ENCODE measurements around the gene ZYG11B. TPM values are rescaled to one million over a fixed set of nuclear protein-coding genes. Genes with fewer than 3 reads are reported as not detected.

ZYG11B gene
- total RNA-seq, 1 experiment from 2014 or later, result 20.6 TPM

GRCh38 chr1:52834798-52835197 is 108.5 kb downstream of the ZYG11B start:
- Mint-ChIP-seq H3K27me3 (ENCODE audit: low read depth) (no peaks in the 10 kb centered on the region; the same call in 1 of the 2 replicates), H3K4me1 (peaks cover 24 to 35% of the 10 kb centered on the region in 2 experiments), H3K36me3 (ENCODE audit: insufficient read depth in 1 of 3, low read depth in 3 of 3) (no peaks in the 10 kb centered on the region), H3K27ac (peak overlapping the region; percentile 16 to 42 (median 25); a peak in 2 of 7 replicates), H3K9me3 (no peaks in the 10 kb centered on the region), H3K4me3 (no peak overlapping the region)
- Histone ChIP-seq H3T11ph (ENCODE audit: low read length) (no peak overlapping the region), H3K9ac (ENCODE audit: extremely low read depth, insufficient read length, low read length) (no peak overlapping the region), H4K20me1 (ENCODE audit: control insufficient read depth, insufficient read depth, insufficient read length) (no peaks in the 10 kb centered on the region), H2BK15ac (ENCODE audit: low read depth, low read length) (no peak overlapping the region), H3K18ac (ENCODE audit: insufficient read length, low read depth, low read length) (no peak overlapping the region), H3K4me2 (ENCODE audit: insufficient read depth, insufficient read length, low read length) (no peak overlapping the region), H3K79me2 (ENCODE audit: insufficient read depth, low read length) (no peaks in the 10 kb centered on the region), H3K4ac (ENCODE audit: low read depth, low read length) (no peak overlapping the region), H2BK12ac (ENCODE audit: insufficient read length, low read depth, low read length) (no peak overlapping the region), H2BK120ac (ENCODE audit: low read depth, low read length, poor library complexity, severe bottlenecking) (no peak overlapping the region), H4K5ac (ENCODE audit: insufficient read length, low read depth, low read length) (no peak overlapping the region), H4K8ac (replicated peaks; ENCODE audit: insufficient read length, low read depth, low read length) (no peak overlapping the region), H3K27me3 (ENCODE audit: insufficient read depth, low read length) (no peaks in the 10 kb centered on the region), H3K27ac (ENCODE audit: insufficient read length, low read depth, low read length) (no peak overlapping the region), H2BK5ac (ENCODE audit: insufficient read length, low read length) (no peak overlapping the region), H4K91ac (ENCODE audit: insufficient read length, low read depth, low read length) (no peak overlapping the region), H2BK20ac (ENCODE audit: low read depth, low read length, poor library complexity, severe bottlenecking) (peak overlapping the region; percentile 27), H3K79me1 (ENCODE audit: insufficient read depth, low read depth, low read length, poor library complexity, severe bottlenecking) (no peaks in the 10 kb centered on the region), H3K14ac (ENCODE audit: insufficient read depth, low read length) (no peak overlapping the region), H3K23ac (ENCODE audit: insufficient read length, low read depth, low read length) (no peak overlapping the region), H3K9me3 (ENCODE audit: control insufficient read depth, low read depth, low read length) (no peaks in the 10 kb centered on the region), H2AK5ac (ENCODE audit: insufficient read length, low read length) (no peak overlapping the region), H2AFZ (ENCODE audit: low read length) (no peak overlapping the region), H3K23me2 (ENCODE audit: insufficient read length, low read depth, low read length, poor library complexity, severe bottlenecking) (no peaks in the 10 kb centered on the region), H3K56ac (ENCODE audit: insufficient read length, low read depth, low read length) (no peak overlapping the region), H3K4me1 (ENCODE audit: insufficient read depth, low read length) (no peaks in the 10 kb centered on the region)
- DNase-seq, result no peak
- no CpG with 5 or more reads among the region's 3 CpGs for WGBS (ENCODE audit: extremely low coverage, insufficient read length, low lambda C conversion rate)
- TF ChIP-seq CTCF (conservative IDR thresholded peaks at IDR 0.05), result no peak

All from H9 (cell line).